PFSK-1 (cell line): Measurements from ENCODE around the gene ATP6V1G2.

ENCODE experiments used
- POLR2AphosphoS5 ChIP-seq: IDR thresholded peaks from 2 replicates; pipeline ENCODE4 v1.6.1; 2012; ENCODE audit warnings: low read depth, mild to moderate bottlenecking, control low read depth, low read length, moderate library complexity
- TAF1 ChIP-seq: IDR thresholded peaks from 2 replicates; pipeline ENCODE4 v1.6.1; 2012; ENCODE audit warnings: low read length, control low read depth, borderline replicate concordance; ENCODE audit not compliant: insufficient read depth
- TF ChIP-seq, protein P1 (sequence below), 2 experiments: IDR thresholded peaks; 2 replicates each; pipeline versions ENCODE4 v1.6.1 to v1.8.0; 2011 to 2012; ENCODE audit warnings: low read depth in 2 of 2, low read length in 2 of 2, control low read depth in 1 of 2, inconsistent platforms in 1 of 2, mild to moderate bottlenecking in 1 of 2, moderate library complexity in 1 of 2; ENCODE audit not compliant: insufficient read depth in 1 of 2

DNA sequence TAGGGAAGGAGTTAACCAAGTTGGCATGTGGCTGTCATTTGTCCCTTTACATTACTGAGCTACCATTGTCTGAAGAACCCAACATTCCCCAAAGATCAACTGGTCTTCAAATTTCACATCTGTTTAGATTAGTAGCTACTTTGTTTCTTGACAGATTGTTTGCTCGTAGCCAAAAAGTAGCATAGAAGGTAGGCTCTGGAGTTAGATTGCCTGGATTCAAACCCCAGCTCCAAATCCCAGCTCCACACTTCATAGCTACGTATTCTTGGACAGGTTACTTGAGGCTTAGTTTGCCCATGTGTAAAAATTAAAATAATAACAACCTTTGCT, 2.1 kb upstream of the ATP6V1G2 start:
- no peak for TF ChIP-seq POLR2AphosphoS5
- TF ChIP-seq TAF1: no peak
- TF ChIP-seq, protein P1, sequence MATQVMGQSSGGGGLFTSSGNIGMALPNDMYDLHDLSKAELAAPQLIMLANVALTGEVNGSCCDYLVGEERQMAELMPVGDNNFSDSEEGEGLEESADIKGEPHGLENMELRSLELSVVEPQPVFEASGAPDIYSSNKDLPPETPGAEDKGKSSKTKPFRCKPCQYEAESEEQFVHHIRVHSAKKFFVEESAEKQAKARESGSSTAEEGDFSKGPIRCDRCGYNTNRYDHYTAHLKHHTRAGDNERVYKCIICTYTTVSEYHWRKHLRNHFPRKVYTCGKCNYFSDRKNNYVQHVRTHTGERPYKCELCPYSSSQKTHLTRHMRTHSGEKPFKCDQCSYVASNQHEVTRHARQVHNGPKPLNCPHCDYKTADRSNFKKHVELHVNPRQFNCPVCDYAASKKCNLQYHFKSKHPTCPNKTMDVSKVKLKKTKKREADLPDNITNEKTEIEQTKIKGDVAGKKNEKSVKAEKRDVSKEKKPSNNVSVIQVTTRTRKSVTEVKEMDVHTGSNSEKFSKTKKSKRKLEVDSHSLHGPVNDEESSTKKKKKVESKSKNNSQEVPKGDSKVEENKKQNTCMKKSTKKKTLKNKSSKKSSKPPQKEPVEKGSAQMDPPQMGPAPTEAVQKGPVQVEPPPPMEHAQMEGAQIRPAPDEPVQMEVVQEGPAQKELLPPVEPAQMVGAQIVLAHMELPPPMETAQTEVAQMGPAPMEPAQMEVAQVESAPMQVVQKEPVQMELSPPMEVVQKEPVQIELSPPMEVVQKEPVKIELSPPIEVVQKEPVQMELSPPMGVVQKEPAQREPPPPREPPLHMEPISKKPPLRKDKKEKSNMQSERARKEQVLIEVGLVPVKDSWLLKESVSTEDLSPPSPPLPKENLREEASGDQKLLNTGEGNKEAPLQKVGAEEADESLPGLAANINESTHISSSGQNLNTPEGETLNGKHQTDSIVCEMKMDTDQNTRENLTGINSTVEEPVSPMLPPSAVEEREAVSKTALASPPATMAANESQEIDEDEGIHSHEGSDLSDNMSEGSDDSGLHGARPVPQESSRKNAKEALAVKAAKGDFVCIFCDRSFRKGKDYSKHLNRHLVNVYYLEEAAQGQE (IDR thresholded peaks at IDR 0.05; ENCODE audit: insufficient read depth in 1 of 2, low read depth in 2 of 2, low read length in 2 of 2): no peak
